Endothelial cell of umbilical vein (primary cell): ENCODE measurements around the gene WDFY3. TPM values are rescaled to one million over a fixed set of nuclear protein-coding genes. Genes with fewer than 3 reads are reported as not detected.

Source experiments
- BruUV-seq: library from RNA; stranded (reverse); fragments of 400-500 nt; replicated peaks from 2 replicates; lab custom pipeline; 2021; lab: Mats Ljungman, UMichigan
- CTCF ChIA-PET: fragments of 300-600, 350-600 bp; sonication (Branson Sonifier 250); formaldehyde crosslinking; loops from one replicate; lab custom pipeline; 2021; ENCODE audit warnings: antibody characterized with exemption, inconsistent platforms; lab: Charles Lee
- POLR2A ChIA-PET: fragments of 300-600, 350-600 bp; sonication (Branson Sonifier 250); formaldehyde crosslinking; loops from one replicate; lab custom pipeline; 2021; ENCODE audit warnings: antibody characterized with exemption, inconsistent platforms; lab: Charles Lee
- DNase-seq: peaks from one replicate; pipeline ENCODE4 v3.0.0-alpha.2; 2011; ENCODE audit warnings: low read depth, low spot score
- FAIRE-seq: peaks from 2 replicates; lab custom pipeline; 2011; peaks lifted over from hg19 to GRCh38; lab: Jason Lieb, UNC
- H2AFZ ChIP-seq: 2 replicates; pipeline ENCODE4 v1.6.0; 2012; ENCODE audit warnings: low read depth, low read length, control low read depth, inconsistent platforms
- H3K27ac ChIP-seq: 2 replicates; pipeline ENCODE4 v1.5.1; 2011; ENCODE audit warnings: low read depth, mild to moderate bottlenecking, control low read depth, low read length, moderate library complexity; ENCODE audit not compliant: insufficient read depth
- H3K27me3 ChIP-seq, 2 experiments: 2 replicates each; pipeline versions ENCODE4 v1.6.0 to v1.6.1; 2011; ENCODE audit warnings: low read length in 2 of 2, mixed read lengths in 1 of 2; ENCODE audit not compliant: control insufficient read depth in 2 of 2, insufficient read depth in 2 of 2
- H3K36me3 ChIP-seq, 2 experiments: 2 replicates in 1 of 2; 3 replicates in 1 of 2; pipeline ENCODE4 v1.5.1; 2011; ENCODE audit warnings: low read length in 2 of 2, mild to moderate bottlenecking in 1 of 2, moderate library complexity in 1 of 2; ENCODE audit not compliant: control insufficient read depth in 2 of 2, insufficient read depth in 2 of 2; ENCODE audit errors: extremely low read depth in 1 of 2
- H3K4me1 ChIP-seq: 3 replicates; pipeline ENCODE4 v1.5.1; 2011; ENCODE audit warnings: mild to moderate bottlenecking, low read length; ENCODE audit not compliant: control insufficient read depth, insufficient read depth; ENCODE audit errors: extremely low read depth
- H3K4me2 ChIP-seq: 2 replicates; pipeline ENCODE4 v1.6.1; 2011; ENCODE audit warnings: low read length, control low read depth, mixed read lengths; ENCODE audit not compliant: insufficient read depth
- H3K4me3 ChIP-seq, 3 experiments: fragments of 200-600 bp in 1 of 3; sonication (generic), shearing (Covaris generic) in 1 of 3; replicated peaks in 1 of 3; 2 replicates each; pipeline ENCODE4 v1.5.1; 2011 to 2016; ENCODE audit warnings: control low read depth in 3 of 3, low read length in 3 of 3, mild to moderate bottlenecking in 2 of 3, inconsistent platforms in 1 of 3, low read depth in 1 of 3, moderate library complexity in 1 of 3; ENCODE audit not compliant: insufficient read depth in 1 of 3
- H3K79me2 ChIP-seq: 2 replicates; pipeline ENCODE4 v1.6.0; 2012; ENCODE audit warnings: low read length, inconsistent platforms; ENCODE audit not compliant: control insufficient read depth, insufficient read depth
- H3K9ac ChIP-seq: replicated peaks from 2 replicates; pipeline ENCODE3; 2011; ENCODE audit warnings: low read length, control low read depth; ENCODE audit not compliant: insufficient read depth; ENCODE audit errors: extremely low read depth
- H3K9me1 ChIP-seq: replicated peaks from 3 replicates; pipeline ENCODE4 v1.6.0; 2011; ENCODE audit warnings: mild to moderate bottlenecking, low read length; ENCODE audit not compliant: control insufficient read depth, insufficient read depth; ENCODE audit errors: extremely low read depth
- H3K9me3 ChIP-seq: replicated peaks from 2 replicates; pipeline ENCODE4 v1.5.1; 2012; ENCODE audit warnings: low read length, inconsistent platforms; ENCODE audit not compliant: control insufficient read depth, insufficient read depth
- H4K20me1 ChIP-seq: replicated peaks from 2 replicates; pipeline ENCODE3; 2011; ENCODE audit warnings: mild to moderate bottlenecking, low read length; ENCODE audit not compliant: control insufficient read depth, insufficient read depth; ENCODE audit errors: extremely low read depth
- CTCF ChIP-seq, 2 donors: IDR thresholded peaks; 1 replicate in 1 of 2; 2 replicates in 1 of 2; pipeline ENCODE4 v1.5.1; 2011; ENCODE audit warnings: low read length in 2 of 2, mild to moderate bottlenecking in 2 of 2, moderate library complexity in 2 of 2, control low read depth in 1 of 2, inconsistent platforms in 1 of 2, low read depth in 1 of 2; ENCODE audit not compliant: insufficient read depth in 1 of 2; ENCODE audit errors: extremely low read depth in 1 of 2
- EZH2 ChIP-seq: IDR thresholded peaks from 2 replicates; pipeline ENCODE4 v1.6.1; 2012; ENCODE audit warnings: borderline replicate concordance, low read depth, mild to moderate bottlenecking, moderate library complexity, low read length, inconsistent platforms; ENCODE audit not compliant: severe bottlenecking
- FOS ChIP-seq: IDR thresholded peaks from 2 replicates; pipeline ENCODE4 v1.6.1; 2011; ENCODE audit warnings: mild to moderate bottlenecking, low read length, moderate library complexity, borderline replicate concordance; ENCODE audit not compliant: insufficient read depth
- GATA2 ChIP-seq: IDR thresholded peaks from 2 replicates; pipeline ENCODE4 v1.7.0; 2011; ENCODE audit warnings: low read depth, mild to moderate bottlenecking, moderate library complexity, mixed read lengths, low read length; ENCODE audit not compliant: insufficient read length, insufficient read depth
- JUN ChIP-seq: IDR thresholded peaks from 2 replicates; pipeline ENCODE4 v1.6.1; 2011; ENCODE audit warnings: borderline replicate concordance, low read depth; ENCODE audit not compliant: insufficient read length, insufficient read depth
- MYC ChIP-seq: IDR thresholded peaks from one replicate; pipeline ENCODE4 v1.6.1; 2011; ENCODE audit warnings: mild to moderate bottlenecking, low read depth, low read length
- POLR2A ChIP-seq: IDR thresholded peaks from 2 replicates; pipeline ENCODE4 v1.6.1; 2012; ENCODE audit warnings: low read depth, mild to moderate bottlenecking, control low read depth, low read length
- POLR2AphosphoS5 ChIP-seq: IDR thresholded peaks from 2 replicates; pipeline ENCODE4 v1.6.1; 2012; ENCODE audit warnings: low read depth, mild to moderate bottlenecking, control low read depth, low read length, moderate library complexity; ENCODE audit not compliant: insufficient read depth
- dilution Hi-C: fragments of 300-500 bp; cut with MboI; formaldehyde crosslinking; loops from one replicate; pipeline ENCODE4 v1.15.0; 2019; ENCODE audit warnings: low sequenced_read_pairs; ENCODE audit not compliant: extremely low pct_ligation_motif_present
- intact Hi-C: fragments of 100-400 bp; cut with micrococcal nuclease; formaldehyde crosslinking; loops from one replicate; pipeline ENCODE4 v1.10.0; 2022
- polyA plus RNA-seq, 4 experiments: library from polyadenylated mRNA; depleted of rRNA in 3 of 4; stranded (reverse) in 3 of 4; unstranded in 1 of 4; fragments of >200 nt; gene quantifications; 2 replicates each; pipeline versions ENCODE4 v1.2.1 to v1.2.3, GENCODE V29; 2011 to 2012; ENCODE audit warnings: missing spikeins in 1 of 4
- total RNA-seq: library from RNA; stranded (reverse); gene quantifications from 2 replicates; pipeline ENCODE4 v1.2.3, GENCODE V29; 2021
- TF ChIP-seq, protein P1 (sequence below): IDR thresholded peaks from 2 replicates; pipeline ENCODE4 v1.6.1; 2011; ENCODE audit not compliant: insufficient read depth, insufficient read length

WDFY3 gene
- total and polyA plus RNA-seq, 2 donors (not counting 3 experiments of a cell fraction or from before 2014, with no cell fraction given): 37.0 to 113 TPM

- ChIA-PET POLR2A (no interaction called here), CTCF (interaction anchor here (1.2 to 1.5 kb wide), 2 partner anchors 9 to 97 kb away, joined by 3 read pairs; no protein-coding TSS in a partner anchor)
- Histone ChIP-seq H3K4me3 (no peak overlapping the region), H3K4me2 (no peak overlapping the region), H3K9me1 (no peaks in the 10 kb centered on the region), H3K79me2 (peaks cover 63% of the 10 kb centered on the region), H3K27me3 (no peaks in the 10 kb centered on the region), H4K20me1 (no peaks in the 10 kb centered on the region), H3K9ac (no peak overlapping the region), H3K4me1 (peaks cover 10% of the 10 kb centered on the region), H2AFZ (no peak overlapping the region), H3K27ac (no peak overlapping the region), H3K9me3 (no peaks in the 10 kb centered on the region), H3K36me3 (peaks cover 2 to 8% of the 10 kb centered on the region in 2 experiments)
- dilution Hi-C loops (no loop called here), intact Hi-C loops (no loop called here)
- FAIRE-seq (no peak), DNase-seq (no peak)
- no TSS peak for BruUV-seq
- TF ChIP-seq POLR2A (no peak), EZH2 (no peak), GATA2 (no peak), JUN (no peak), POLR2AphosphoS5 (no peak), CTCF (IDR thresholded peaks at IDR 0.05; ENCODE audit: extremely low read depth in 1 of 2, insufficient read depth in 1 of 2, low read depth in 1 of 2, low read length in 2 of 2) (no peak), FOS (no peak), MYC (no peak)
- TF ChIP-seq, protein P1, sequence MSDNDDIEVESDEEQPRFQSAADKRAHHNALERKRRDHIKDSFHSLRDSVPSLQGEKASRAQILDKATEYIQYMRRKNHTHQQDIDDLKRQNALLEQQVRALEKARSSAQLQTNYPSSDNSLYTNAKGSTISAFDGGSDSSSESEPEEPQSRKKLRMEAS: no peak
Measured at GRCh38 chr4:84847978-84848377, 118.5 kb downstream of the WDFY3 start.
